PC-9 (cell line): ENCODE results near the gene C6orf15.

ENCODE experiments used
- CTCF ChIP-seq: fragments of 200-600 bp; sonication (generic); conservative IDR thresholded peaks from 2 replicates; pipeline ENCODE4 v1.6.1; 2017; ENCODE audit warnings: mixed run types, antibody characterized with exemption, mild to moderate bottlenecking, moderate library complexity
- EZH2 ChIP-seq: fragments of 200-600 bp; sonication (generic); IDR thresholded peaks from 2 replicates; pipeline ENCODE4 v1.8.0; 2017; ENCODE audit warnings: antibody characterized with exemption, low read depth

- TF ChIP-seq CTCF (no peak), EZH2 (no peak)
Observed at GRCh38 chr6:31063906-31064435, 48.4 kb downstream of the C6orf15 start.
